Neural progenitor cell (in vitro differentiated cells): ENCODE results near the gene C19orf73. TPM values are rescaled to one million over a fixed set of nuclear protein-coding genes. Genes with fewer than 3 reads are reported as not detected.

Experiments
- DNase-seq: peaks from one replicate; pipeline ENCODE4 v3.0.0-alpha.2; 2016; ENCODE audit warnings: low spot score
- H2AFZ ChIP-seq: fragments of 200-600 bp; sonication (generic); replicated peaks from 2 replicates; pipeline ENCODE4 v1.6.1; 2016; ENCODE audit warnings: antibody characterized with exemption
- H3F3A ChIP-seq: fragments of 200-600 bp; sonication (generic); 2 replicates; pipeline ENCODE4 v1.6.1; 2016; ENCODE audit warnings: antibody characterized with exemption, low read depth
- H3K27ac ChIP-seq: fragments of 200-600 bp; sonication (generic); 2 replicates; pipeline ENCODE4 v1.5.1; 2016; ENCODE audit warnings: mild to moderate bottlenecking
- H3K27me3 ChIP-seq: fragments of 200-600 bp; sonication (generic); 2 replicates; pipeline ENCODE4 v1.6.1; 2016; ENCODE audit warnings: mild to moderate bottlenecking, moderate library complexity
- H3K36me3 ChIP-seq: fragments of 200-600 bp; sonication (generic); 2 replicates; pipeline ENCODE4 v1.5.1; 2016
- H3K4me1 ChIP-seq: fragments of 200-600 bp; sonication (generic); 2 replicates; pipeline ENCODE4 v1.6.1; 2016; ENCODE audit warnings: mixed run types
- H3K4me2 ChIP-seq: fragments of 200-600 bp; sonication (generic); 2 replicates; pipeline ENCODE4 v1.6.1; 2016
- H3K4me3 ChIP-seq: fragments of 200-600 bp; sonication (generic); 2 replicates; pipeline ENCODE4 v1.5.1; 2016
- H3K79me2 ChIP-seq: fragments of 200-600 bp; sonication (generic); 2 replicates; pipeline ENCODE4 v1.6.1; 2016; ENCODE audit warnings: low read depth
- H3K9ac ChIP-seq: fragments of 200-600 bp; sonication (generic); 2 replicates; pipeline ENCODE4 v1.6.1; 2016
- H3K9me3 ChIP-seq: fragments of 200-600 bp; sonication (generic); 2 replicates; pipeline ENCODE4 v1.5.1; 2016; ENCODE audit warnings: low read depth
- H4K20me1 ChIP-seq: fragments of 200-600 bp; sonication (generic); 2 replicates; pipeline ENCODE4 v1.6.1; 2016; ENCODE audit warnings: low read depth
- H3K27ac Mint-ChIP-seq: 3 replicates; pipeline ENCODE4 v1.8.0; 2021; ENCODE audit warnings: mixed read lengths
- H3K27me3 Mint-ChIP-seq: 2 replicates; pipeline ENCODE4 v1.8.0; 2022; ENCODE audit warnings: low read depth, mild to moderate bottlenecking, inconsistent platforms, moderate library complexity, mixed read lengths; ENCODE audit not compliant: insufficient read depth
- H3K36me3 Mint-ChIP-seq: 3 replicates; pipeline ENCODE4 v1.8.0; 2021; ENCODE audit warnings: mixed read lengths
- H3K4me1 Mint-ChIP-seq: 3 replicates; pipeline ENCODE4 v1.8.0; 2021; ENCODE audit warnings: mixed read lengths
- H3K4me3 Mint-ChIP-seq: 3 replicates; pipeline ENCODE4 v1.8.0; 2021; ENCODE audit warnings: mild to moderate bottlenecking, moderate library complexity, mixed read lengths
- H3K9me3 Mint-ChIP-seq: 3 replicates; pipeline ENCODE4 v1.8.0; 2020; ENCODE audit warnings: mixed read lengths
- CTCF ChIP-seq: fragments of 200-600 bp; sonication (generic); IDR thresholded peaks from 2 replicates; pipeline ENCODE4 v1.5.1; 2017; ENCODE audit warnings: antibody characterized with exemption, mild to moderate bottlenecking
- EZH2 ChIP-seq: fragments of 200-600 bp; sonication (generic); IDR thresholded peaks from 2 replicates; pipeline ENCODE4 v1.6.1; 2017; ENCODE audit warnings: antibody characterized with exemption, mild to moderate bottlenecking, moderate library complexity
- EZH2phosphoT487 ChIP-seq: fragments of 200-600 bp; sonication (generic); IDR thresholded peaks from 2 replicates; pipeline ENCODE4 v1.6.1; 2017; ENCODE audit warnings: antibody characterized with exemption
- total RNA-seq: library from RNA; depleted of rRNA; stranded (reverse); fragments of >200 nt; gene quantifications from 2 replicates; pipeline ENCODE4 v1.2.3, GENCODE V29; 2015; ENCODE audit warnings: low replicate concordance

The C19orf73 gene
- total RNA-seq, 1 donor from 2014 or later, result not detected

DNA sequence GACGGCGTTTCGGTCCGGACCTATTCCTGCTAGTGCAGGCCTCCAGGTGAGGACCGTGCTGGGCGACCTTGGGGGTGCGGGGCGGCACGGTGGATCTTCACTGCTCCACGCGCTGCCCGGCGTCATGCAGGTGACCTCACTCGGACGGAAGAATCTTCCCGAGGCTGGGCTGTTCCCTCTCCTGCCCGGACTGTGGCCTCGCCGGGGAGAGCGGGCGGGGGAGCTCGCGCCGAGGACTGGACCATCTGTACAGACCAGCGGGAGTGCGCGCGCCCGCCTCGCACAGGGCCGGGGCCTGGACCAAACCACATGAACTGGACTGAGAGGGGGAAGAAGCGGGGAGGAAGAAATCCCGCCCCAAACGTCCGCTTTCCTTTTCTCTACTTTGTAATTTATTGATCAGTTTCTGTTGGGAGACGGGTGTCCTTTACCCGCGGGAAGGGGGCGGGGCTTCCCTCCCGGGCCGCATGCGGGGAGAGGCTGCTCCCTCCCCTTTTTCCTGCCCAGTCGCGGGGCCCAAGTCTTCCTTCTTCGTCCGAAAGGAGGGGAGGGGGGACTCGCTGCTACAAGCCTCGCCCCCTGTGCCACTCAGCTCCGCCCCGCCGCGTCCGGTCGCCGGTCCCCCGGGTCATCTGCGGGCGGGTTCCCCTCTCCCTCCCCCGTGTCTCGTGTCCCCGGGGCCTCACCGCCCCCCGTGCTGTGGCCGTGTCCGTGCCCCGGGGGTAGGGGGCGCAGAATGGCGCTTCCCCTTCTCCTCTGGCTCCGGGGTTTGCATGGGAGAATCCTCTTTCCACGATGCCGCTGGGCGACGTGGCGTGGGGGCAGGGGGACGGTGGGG, 31.4 kb upstream of the C19orf73 start:
- H3K9ac ChIP-seq, result no peak overlapping the region
- H3K36me3 Mint-ChIP-seq, result peaks cover 6% of the 10 kb centered on the region
- H3K9me3 ChIP-seq, result no peaks in the 10 kb centered on the region
- no peaks in the 10 kb centered on the region for H3K36me3 ChIP-seq
- no peaks in the 10 kb centered on the region for H3K9me3 Mint-ChIP-seq
- peak overlapping the region; percentile 93 for H2AFZ ChIP-seq
- H3K4me1 Mint-ChIP-seq, result peaks cover 38% of the 10 kb centered on the region
- H3K4me1 ChIP-seq, result peaks cover 18% of the 10 kb centered on the region
- H3F3A ChIP-seq, result peaks cover 58% of the 10 kb centered on the region
- TF ChIP-seq EZH2 (no peak), EZH2phosphoT487 (no peak), CTCF (no peak)
- peaks cover 6% of the 10 kb centered on the region for H4K20me1 ChIP-seq
- H3K4me3 Mint-ChIP-seq, result peak overlapping the region; percentile 96
- H3K27me3 Mint-ChIP-seq, result peaks cover 10% of the 10 kb centered on the region
- H3K4me3 ChIP-seq, result peak overlapping the region; percentile 67
- H3K79me2 ChIP-seq, result no peaks in the 10 kb centered on the region
- peak overlapping the region; percentile 84 for H3K27ac ChIP-seq
- H3K4me2 ChIP-seq, result peak overlapping the region; percentile 92
- H3K27me3 ChIP-seq, result peaks cover 37% of the 10 kb centered on the region
- H3K27ac Mint-ChIP-seq, result peak overlapping the region; percentile 97
- DNase-seq, result peak; percentile 94

DNA sequence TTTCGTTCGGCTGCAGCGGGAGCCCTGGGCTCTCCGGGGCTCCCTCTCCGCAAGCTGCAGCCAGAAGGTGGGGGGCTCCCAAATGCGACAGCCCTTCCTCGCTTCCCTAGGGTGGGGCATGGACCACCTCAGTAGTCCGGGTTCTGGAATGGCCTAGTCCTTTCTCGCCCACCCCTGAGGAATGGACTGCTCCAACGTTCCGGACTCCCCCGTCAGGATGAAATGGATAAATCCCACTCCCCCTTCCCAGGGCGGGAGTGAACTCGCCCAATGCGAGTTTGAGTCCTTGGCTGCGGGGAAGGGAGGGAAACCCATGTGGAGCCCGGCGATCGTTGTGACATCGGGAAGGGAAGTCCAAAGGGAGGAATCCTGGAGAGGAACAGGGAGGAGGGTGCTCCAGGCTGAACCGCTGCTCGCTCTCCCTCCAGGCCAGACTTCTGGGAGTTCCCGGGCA, 30.7 kb upstream of the C19orf73 start:
- H3K79me2 ChIP-seq, result no peaks in the 10 kb centered on the region
- peaks cover 8% of the 10 kb centered on the region for H3K27me3 Mint-ChIP-seq
- DNase-seq, result peak; percentile 92
- H3K27ac Mint-ChIP-seq, result peak overlapping the region; percentile 97
- no peak for TF ChIP-seq EZH2phosphoT487
- no peak for TF ChIP-seq CTCF
- no peak for TF ChIP-seq EZH2
- H3K9me3 Mint-ChIP-seq, result no peaks in the 10 kb centered on the region
- H3K4me3 Mint-ChIP-seq, result peak overlapping the region; percentile 96
- H2AFZ ChIP-seq, result peak overlapping the region; percentile 93
- peak overlapping the region; percentile 92 for H3K4me2 ChIP-seq
- H3K4me1 ChIP-seq, result peaks cover 16% of the 10 kb centered on the region
- peaks cover 4% of the 10 kb centered on the region for H3K36me3 Mint-ChIP-seq
- H3K4me1 Mint-ChIP-seq, result peaks cover 36% of the 10 kb centered on the region
- H4K20me1 ChIP-seq, result peaks cover 6% of the 10 kb centered on the region
- peaks cover 62% of the 10 kb centered on the region for H3F3A ChIP-seq
- H3K27ac ChIP-seq, result no peak overlapping the region
- no peak overlapping the region for H3K9ac ChIP-seq
- no peaks in the 10 kb centered on the region for H3K36me3 ChIP-seq
- H3K4me3 ChIP-seq, result peak overlapping the region; percentile 67
- H3K9me3 ChIP-seq, result no peaks in the 10 kb centered on the region
- peaks cover 37% of the 10 kb centered on the region for H3K27me3 ChIP-seq

- H3K27me3 ChIP-seq, result peaks cover 34% of the 10 kb centered on the region
- peak overlapping the region; percentile 92 for H3K4me2 ChIP-seq
- peak overlapping the region; percentile 96 for H3K4me3 Mint-ChIP-seq
- no peak for TF ChIP-seq EZH2phosphoT487
- TF ChIP-seq EZH2, result no peak
- no peak for TF ChIP-seq CTCF
- DNase-seq, result peak; percentile 100
- peaks cover 36% of the 10 kb centered on the region for H3K4me1 Mint-ChIP-seq
- H3K27ac ChIP-seq, result no peak overlapping the region
- H3K9me3 Mint-ChIP-seq, result no peaks in the 10 kb centered on the region
- no peak overlapping the region for H3K9ac ChIP-seq
- no peaks in the 10 kb centered on the region for H3K36me3 ChIP-seq
- peaks cover 16% of the 10 kb centered on the region for H3K4me1 ChIP-seq
- no peaks in the 10 kb centered on the region for H3K9me3 ChIP-seq
- H3K4me3 ChIP-seq, result peak overlapping the region; percentile 67
- peak overlapping the region; percentile 68 for H2AFZ ChIP-seq
- peaks cover 3% of the 10 kb centered on the region for H3K27me3 Mint-ChIP-seq
- H3K36me3 Mint-ChIP-seq, result peaks cover 1% of the 10 kb centered on the region
- peaks cover 62% of the 10 kb centered on the region for H3F3A ChIP-seq
- peaks cover 6% of the 10 kb centered on the region for H4K20me1 ChIP-seq
- H3K79me2 ChIP-seq, result no peaks in the 10 kb centered on the region
- no peak overlapping the region for H3K27ac Mint-ChIP-seq
Observed at GRCh38 chr19:49148784-49149651, 30.1 kb upstream of the C19orf73 start.
